Activated CD4-positive, alpha-beta T cell treated with anti-CD3 and anti-CD28 coated beads for 48 hours (primary cell): Measurements from ENCODE around the gene MYBPC1.

Source experiments
- DNase-seq: peaks from one replicate; pipeline ENCODE4 v3.0.0-alpha.2; 2020

MYBPC1 gene

GRCh38 chr12:101599771-101600484, 5.2 kb downstream of the MYBPC1 start:
- no peak for DNase-seq

DNA sequence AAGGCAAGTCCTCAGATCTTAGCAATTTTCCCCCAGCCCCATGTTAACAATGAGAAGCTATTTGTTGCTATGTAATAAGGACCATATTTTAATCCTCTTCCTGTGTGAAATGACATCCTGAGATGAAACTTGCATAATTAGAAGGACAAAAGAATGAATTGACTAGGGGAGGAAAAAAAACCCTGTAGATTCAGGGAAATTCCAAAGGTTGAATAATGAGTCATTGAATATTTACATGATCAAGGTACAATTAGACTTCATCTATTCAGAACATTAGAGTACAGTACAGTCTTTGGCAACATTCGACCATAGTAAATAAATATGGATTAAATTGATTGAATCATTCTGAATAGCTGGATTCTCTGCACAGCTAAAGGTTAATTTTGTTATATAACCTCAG, 9.4 kb downstream of the MYBPC1 start:
- DNase-seq, result no peak

DNA sequence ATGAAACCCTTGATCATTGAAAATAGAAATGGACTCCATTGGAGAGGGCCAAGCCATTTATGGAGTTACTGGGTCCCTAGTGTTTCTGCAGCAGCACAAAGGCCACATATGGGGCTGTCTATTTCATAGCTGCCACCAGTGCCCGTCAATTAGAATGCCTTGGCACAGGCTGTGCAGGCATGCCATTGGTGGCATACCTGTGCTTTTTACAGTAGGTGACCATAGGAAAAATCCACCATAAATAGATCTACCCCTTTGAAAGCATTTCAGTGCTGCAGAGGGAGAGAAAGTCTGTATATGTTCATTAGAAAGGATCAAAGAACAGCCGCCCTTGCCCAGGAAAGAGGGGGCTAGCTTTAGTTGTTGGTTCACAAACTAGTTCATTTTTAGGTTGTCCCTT, 13.1 kb downstream of the MYBPC1 start:
- DNase-seq, result no peak

DNA sequence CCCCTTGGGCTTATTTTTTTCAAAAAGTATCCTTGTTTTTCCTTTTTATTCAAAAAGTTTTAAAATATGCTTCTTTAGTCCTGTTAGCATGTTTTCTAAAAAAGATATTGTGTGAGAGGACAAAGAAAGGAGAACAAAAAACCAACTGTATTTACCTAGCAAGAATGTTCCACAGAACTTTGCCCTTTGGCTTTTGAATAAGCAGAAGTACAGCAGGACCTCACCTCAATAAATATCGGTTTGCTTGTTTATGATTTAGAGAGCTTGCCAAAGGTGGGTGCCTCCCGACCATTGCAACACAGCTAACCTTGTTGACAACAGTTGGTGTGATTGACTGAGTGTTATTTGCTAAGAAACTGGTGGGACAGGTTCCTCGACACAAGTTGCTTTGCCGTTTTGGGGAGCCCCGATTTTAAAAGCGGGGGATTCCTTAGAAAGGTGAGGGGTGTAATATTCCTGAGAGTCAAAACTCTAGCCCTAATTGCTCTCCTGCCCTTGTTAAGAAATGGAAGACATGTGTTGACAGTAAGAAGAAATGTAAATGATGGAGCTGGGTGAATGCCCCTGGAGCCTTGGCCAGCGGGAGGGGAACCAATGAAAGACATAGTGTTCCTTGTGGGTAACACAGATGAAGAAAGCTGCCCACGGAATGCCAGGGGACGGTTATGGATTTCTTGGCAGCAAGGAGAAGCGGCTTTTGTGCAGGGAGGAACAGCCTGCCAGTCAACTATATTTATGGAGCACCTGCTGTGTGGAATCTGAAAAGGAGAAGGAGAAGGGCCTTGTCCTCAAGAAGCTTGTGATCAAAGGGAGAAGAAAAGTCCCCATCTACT, 13.7 kb downstream of the MYBPC1 start:
- DNase-seq, result no peak

DNA sequence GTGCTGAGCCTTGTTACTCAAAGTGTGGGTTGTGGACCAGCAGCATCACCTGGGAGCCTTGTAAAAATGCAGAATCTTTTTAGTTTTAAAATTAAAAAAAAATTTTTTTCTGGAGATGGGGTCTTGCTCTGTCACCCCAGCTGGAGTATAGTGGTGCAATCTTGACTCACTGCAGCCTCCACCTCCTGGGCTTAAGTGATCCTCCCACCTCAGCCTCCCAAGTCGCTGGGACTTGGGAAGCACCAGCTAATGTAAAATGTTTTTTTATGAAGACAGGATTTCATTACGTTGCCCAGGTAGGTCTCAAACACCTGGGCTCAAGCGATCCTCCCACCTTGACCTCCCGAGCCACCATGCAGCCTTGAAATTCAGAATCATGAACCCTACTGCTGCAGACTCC, 14.4 kb downstream of the MYBPC1 start:
- DNase-seq, result no peak

GRCh38 chr12:101612160-101612916, 17.6 kb downstream of the MYBPC1 start:
- DNase-seq, result no peak

- no peak for DNase-seq
Observed at GRCh38 chr12:101616027-101616494, 21.3 kb downstream of the MYBPC1 start.

GRCh38 chr12:101619026-101619786, 24.4 kb downstream of the MYBPC1 start:
- no peak for DNase-seq

GRCh38 chr12:101619858-101620761, 25.3 kb downstream of the MYBPC1 start:
- no peak for DNase-seq

DNA sequence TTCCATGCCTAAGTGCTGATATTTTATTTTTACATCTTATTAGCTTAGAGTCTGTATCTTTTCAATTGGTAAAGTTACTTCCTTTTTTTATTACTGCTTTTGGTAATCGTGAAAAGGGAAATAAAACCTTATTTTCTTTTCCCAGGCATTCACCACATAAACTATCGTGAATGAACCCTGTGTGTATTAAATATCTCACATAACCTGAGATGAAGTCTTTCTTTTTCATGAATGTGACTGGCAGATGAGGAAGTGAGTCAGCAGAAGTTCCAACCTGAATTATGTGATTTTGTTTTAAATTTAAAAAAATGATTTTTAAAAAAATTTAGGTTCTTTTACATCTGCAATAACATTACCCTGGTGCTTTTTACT, 26.0 kb downstream of the MYBPC1 start:
- no peak for DNase-seq

DNA sequence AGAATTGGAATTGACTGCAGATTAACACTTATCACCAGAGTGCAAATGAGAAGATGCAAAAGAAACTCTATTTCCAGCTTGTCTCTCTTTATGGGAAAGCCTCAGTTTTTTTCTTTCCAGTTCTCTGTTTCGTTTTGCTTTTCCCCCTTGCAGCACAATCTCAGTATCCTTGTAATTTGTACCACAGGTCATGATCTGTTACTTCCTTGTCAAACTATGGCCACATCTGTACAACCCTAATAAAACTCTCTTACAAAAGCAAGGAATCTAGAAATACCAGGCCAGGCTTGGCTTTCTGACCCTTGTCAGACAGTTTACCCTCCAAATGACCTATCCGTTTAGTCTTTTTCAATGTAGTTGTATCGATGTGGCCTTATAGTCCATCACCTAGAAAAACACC, 33.9 kb downstream of the MYBPC1 start:
- no peak for DNase-seq

DNA sequence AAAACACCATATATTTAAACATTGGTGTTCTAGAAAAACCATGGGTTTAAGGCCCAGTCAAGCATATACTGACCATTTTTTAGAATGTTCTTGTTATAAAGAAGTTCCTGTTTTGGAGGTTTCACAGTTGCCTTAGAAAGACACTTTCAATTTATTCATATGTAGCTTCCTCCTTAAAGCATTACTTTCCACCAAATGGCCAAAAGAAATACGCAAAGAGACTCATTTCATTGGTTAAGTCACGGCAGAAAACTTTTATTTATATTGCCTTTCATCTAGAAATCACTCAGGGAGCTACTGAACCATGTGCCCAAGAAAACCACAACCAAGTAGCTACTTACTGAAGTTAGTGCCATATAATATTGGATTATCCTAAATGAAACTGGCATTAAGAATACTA, 40.0 kb downstream of the MYBPC1 start:
- no peak for DNase-seq

DNA sequence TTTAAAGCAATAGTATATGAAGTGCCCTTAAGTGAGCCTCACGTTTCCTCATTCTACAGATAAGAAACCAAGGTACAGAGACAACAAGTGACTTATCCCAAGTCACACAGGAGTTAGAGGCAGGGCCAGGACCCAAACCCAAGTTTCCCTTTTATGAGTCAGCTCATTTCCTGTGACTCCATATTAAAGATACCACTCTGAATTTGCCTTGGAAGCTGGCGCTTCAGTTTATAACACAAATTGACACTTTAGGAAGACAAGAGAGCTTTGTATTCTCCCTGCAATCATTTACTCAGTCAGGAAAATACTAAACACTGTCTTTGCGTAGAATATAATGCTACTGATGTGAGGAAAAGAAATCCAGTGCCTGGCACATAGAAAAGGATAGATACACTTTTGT, 43.2 kb downstream of the MYBPC1 start:
- no peak for DNase-seq

DNA sequence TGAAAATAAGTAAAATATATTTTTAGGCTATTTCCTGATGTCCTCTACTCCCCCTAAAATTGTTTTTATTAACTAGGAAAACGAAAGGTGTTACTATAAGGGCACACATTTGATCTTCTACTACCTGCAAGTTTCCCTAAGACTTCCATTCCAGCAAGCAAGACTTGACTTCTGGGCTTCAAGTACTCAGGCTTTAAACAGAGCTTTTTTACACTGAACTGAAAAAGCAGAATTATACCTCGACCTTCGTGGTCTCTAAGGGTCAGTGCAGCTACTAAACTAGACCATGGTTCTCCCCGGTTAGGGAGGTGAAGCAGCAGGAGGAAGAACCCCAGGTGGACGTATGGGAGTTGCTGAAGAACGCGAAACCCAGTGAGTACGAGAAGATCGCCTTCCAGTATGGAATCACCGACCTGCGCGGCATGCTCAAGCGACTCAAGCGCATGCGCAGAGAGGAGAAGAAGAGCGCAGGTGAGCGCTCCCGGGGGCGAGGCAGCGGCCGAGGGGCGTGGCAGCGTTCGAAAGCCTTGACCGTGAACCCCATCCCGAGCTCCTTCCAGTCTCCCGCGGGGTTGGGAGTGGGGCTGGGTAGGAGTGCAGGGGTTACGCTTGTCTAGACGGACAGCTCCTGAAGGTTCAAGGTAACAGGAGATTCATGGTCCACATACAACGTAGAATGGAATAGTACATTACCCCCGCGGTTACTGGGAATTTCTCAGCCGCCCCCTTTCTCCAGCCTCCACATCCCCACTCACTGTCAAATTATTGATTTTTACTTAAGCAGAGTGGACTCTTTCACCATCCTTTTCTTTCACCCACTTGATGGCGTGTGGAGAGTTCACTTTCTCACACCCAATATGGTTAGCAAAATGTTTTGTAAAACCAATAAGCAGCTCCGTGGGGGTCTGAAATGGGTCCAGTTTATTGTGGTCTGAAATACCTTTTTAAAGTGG, 47.6 kb downstream of the MYBPC1 start:
- DNase-seq, result peak; percentile 10

GRCh38 chr12:101647711-101648110, 52.9 kb downstream of the MYBPC1 start:
- DNase-seq, result no peak

GRCh38 chr12:101648195-101648594, 53.4 kb downstream of the MYBPC1 start:
- no peak for DNase-seq

DNA sequence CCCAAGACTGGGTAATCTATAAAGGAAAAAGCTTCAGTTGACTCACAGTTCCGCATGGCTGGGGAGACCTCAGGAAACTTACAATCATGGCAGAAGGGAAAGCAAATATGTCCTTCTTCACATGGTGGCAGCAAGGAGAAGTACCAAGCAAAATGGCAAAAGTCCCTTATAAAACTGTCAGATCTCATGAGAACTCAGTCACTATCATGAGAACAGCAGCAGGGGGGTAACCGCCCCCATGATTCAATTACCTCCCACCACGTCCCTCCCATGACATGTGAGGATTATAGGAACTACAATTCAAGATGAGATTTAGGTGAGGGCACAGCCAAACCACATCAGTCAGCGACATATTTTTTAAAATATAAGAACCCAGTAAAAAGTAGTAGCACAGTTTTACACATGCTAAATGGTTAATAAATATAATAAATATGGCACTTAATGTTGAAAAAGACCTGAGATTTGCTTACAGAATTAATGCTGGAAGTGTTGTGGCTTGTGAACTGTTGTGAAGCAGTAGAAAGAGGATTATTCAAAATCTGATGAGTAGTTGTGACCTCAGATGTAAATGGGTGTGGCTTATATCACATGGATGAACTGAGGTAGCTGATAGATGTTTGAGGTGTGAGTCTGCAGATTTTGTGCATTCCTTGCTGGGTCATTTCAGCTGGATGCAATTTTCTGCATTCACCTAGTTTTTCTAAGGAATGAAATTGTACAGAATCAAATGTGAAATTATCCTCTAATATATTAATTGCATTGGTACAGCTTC, 55.8 kb downstream of the MYBPC1 start:
- DNase-seq, result no peak

DNA sequence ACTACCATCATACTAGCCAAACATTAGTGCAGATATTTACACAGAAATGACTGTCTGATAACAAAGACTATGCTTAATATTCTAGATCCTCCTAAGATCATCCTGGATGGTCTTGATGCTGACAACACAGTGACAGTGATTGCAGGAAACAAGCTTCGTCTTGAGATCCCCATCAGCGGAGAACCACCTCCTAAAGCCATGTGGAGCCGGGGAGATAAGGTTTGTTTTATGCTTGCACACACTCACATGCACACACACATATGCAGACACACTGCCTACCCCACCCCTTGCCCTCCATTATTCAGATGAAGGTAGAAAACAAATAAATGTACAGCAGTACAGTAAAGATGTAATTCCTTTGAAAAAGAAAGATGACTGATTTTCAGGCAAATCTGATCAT, 58.3 kb downstream of the MYBPC1 start:
- no peak for DNase-seq

GRCh38 chr12:101653503-101653902, 58.7 kb downstream of the MYBPC1 start:
- no peak for DNase-seq

DNA sequence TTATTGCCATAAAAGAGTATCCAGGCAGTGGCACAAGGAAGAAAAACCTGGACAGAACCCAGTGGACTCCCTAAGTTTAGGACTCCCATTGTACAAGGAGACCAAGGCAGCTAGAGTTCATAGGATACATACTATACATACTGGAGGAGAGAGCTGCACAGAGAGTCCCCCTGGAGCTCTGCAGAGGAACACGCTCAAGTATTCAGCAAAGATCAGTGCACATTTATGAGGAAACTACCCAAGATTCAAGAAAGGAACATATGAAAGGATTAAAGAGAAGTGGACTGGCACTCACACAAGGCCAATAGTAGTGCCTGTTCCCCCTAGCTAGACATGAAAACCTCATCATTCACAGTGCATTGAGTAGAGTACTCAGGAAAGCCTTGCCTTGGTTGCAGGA, 59.7 kb downstream of the MYBPC1 start:
- no peak for DNase-seq
